HCT116 (cell line): ENCODE measurements around the gene MMS19.
A peak's percentile ranks its signal among the peaks of the same experiment; 100 is the strongest.

Source experiments
- CBX3 ChIP-seq: IDR thresholded peaks from 2 replicates; pipeline ENCODE4 v1.6.1; 2012; ENCODE audit warnings: low read depth
- CTCF ChIP-seq, 3 experiments: fragments of 200-600 bp in 1 of 3; sonication (generic) in 1 of 3; IDR thresholded peaks in 2 of 3; conservative IDR thresholded peaks in 1 of 3; 2 replicates each; pipeline ENCODE4 v1.5.1; 2012 to 2017; ENCODE audit warnings: low read depth in 2 of 3, low read length in 2 of 3, antibody characterized with exemption in 1 of 3, borderline replicate concordance in 1 of 3, control low read depth in 1 of 3, mild to moderate bottlenecking in 1 of 3, mixed read lengths in 1 of 3, mixed run types in 1 of 3, moderate library complexity in 1 of 3; ENCODE audit not compliant: insufficient read depth in 1 of 3
- ELF1 ChIP-seq: IDR thresholded peaks from 2 replicates; pipeline ENCODE4 v1.6.1; 2012; ENCODE audit warnings: low read depth, borderline replicate concordance
- POLR2A ChIP-seq: IDR thresholded peaks from 2 replicates; pipeline ENCODE4 v1.7.0; 2011; ENCODE audit warnings: borderline replicate concordance; ENCODE audit not compliant: insufficient read depth, insufficient read length; ENCODE audit errors: extremely low read depth
- REST ChIP-seq: IDR thresholded peaks from 2 replicates; pipeline ENCODE4 v1.6.1; 2012; ENCODE audit warnings: low read depth
- SRF ChIP-seq: IDR thresholded peaks from 2 replicates; pipeline ENCODE4 v1.6.1; 2012; ENCODE audit warnings: low read depth
- YY1 ChIP-seq: IDR thresholded peaks from 2 replicates; pipeline ENCODE4 v1.6.1; 2011; ENCODE audit warnings: low read length, low read depth, moderate library complexity, mild to moderate bottlenecking; ENCODE audit not compliant: insufficient replicate concordance; ENCODE audit errors: extremely low read depth
- TF ChIP-seq, protein P1 (sequence below): IDR thresholded peaks from 2 replicates; pipeline ENCODE4 v1.6.1; 2011; ENCODE audit warnings: mild to moderate bottlenecking, low read length, moderate library complexity; ENCODE audit not compliant: insufficient replicate concordance; ENCODE audit errors: extremely low read depth

GRCh38 chr10:97540669-97541500 lies 42.7 kb upstream of the MMS19 start:
- TF ChIP-seq POLR2A (no peak), YY1 (no peak), ELF1 (no peak), CTCF (IDR thresholded peaks at IDR 0.05 in 2 of 3, conservative IDR thresholded peaks at IDR 0.05 in 1 of 3; ENCODE audit: borderline replicate concordance in 1 of 3, insufficient read depth in 1 of 3, low read depth in 2 of 3, low read length in 2 of 3) (peak in 2 of 3 experiments; percentile 14 to 50; a peak in 2 of 6 replicates), CBX3 (no peak), REST (no peak), SRF (no peak)
- TF ChIP-seq, protein P1, sequence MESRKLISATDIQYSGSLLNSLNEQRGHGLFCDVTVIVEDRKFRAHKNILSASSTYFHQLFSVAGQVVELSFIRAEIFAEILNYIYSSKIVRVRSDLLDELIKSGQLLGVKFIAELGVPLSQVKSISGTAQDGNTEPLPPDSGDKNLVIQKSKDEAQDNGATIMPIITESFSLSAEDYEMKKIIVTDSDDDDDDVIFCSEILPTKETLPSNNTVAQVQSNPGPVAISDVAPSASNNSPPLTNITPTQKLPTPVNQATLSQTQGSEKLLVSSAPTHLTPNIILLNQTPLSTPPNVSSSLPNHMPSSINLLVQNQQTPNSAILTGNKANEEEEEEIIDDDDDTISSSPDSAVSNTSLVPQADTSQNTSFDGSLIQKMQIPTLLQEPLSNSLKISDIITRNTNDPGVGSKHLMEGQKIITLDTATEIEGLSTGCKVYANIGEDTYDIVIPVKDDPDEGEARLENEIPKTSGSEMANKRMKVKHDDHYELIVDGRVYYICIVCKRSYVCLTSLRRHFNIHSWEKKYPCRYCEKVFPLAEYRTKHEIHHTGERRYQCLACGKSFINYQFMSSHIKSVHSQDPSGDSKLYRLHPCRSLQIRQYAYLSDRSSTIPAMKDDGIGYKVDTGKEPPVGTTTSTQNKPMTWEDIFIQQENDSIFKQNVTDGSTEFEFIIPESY, result no peak
